IPS-18a (cell line): Measurements from ENCODE around the gene TUBG2.
"Not testable (repeated sequence)": the region's sequence is repeated elsewhere in the genome, so short reads cannot be mapped to it uniquely, and the experiment has no call there.

Experiments
- H3K27ac ChIP-seq: one replicate; pipeline ENCODE4 v1.5.1; 2013; ENCODE audit warnings: low read length
- H3K27me3 ChIP-seq: one replicate; pipeline ENCODE4 v1.6.1; 2013; ENCODE audit warnings: mild to moderate bottlenecking, low read length; ENCODE audit not compliant: control insufficient read depth, insufficient read depth
- H3K36me3 ChIP-seq: one replicate; pipeline ENCODE4 v1.6.1; 2013; ENCODE audit warnings: low read depth, low read length; ENCODE audit not compliant: control insufficient read depth
- H3K4me1 ChIP-seq: one replicate; pipeline ENCODE4 v1.6.1; 2013; ENCODE audit warnings: low read depth, low read length; ENCODE audit not compliant: control insufficient read depth
- H3K4me3 ChIP-seq: one replicate; pipeline ENCODE4 v1.5.1; 2013; ENCODE audit warnings: low read length
- H3K9ac ChIP-seq: one replicate; pipeline ENCODE4 v1.6.1; 2013; ENCODE audit warnings: mild to moderate bottlenecking, low read length, moderate library complexity
- H3K9me3 ChIP-seq: one replicate; pipeline ENCODE4 v1.6.1; 2013; ENCODE audit warnings: low read depth, low read length; ENCODE audit not compliant: control insufficient read depth

TUBG2 gene

DNA sequence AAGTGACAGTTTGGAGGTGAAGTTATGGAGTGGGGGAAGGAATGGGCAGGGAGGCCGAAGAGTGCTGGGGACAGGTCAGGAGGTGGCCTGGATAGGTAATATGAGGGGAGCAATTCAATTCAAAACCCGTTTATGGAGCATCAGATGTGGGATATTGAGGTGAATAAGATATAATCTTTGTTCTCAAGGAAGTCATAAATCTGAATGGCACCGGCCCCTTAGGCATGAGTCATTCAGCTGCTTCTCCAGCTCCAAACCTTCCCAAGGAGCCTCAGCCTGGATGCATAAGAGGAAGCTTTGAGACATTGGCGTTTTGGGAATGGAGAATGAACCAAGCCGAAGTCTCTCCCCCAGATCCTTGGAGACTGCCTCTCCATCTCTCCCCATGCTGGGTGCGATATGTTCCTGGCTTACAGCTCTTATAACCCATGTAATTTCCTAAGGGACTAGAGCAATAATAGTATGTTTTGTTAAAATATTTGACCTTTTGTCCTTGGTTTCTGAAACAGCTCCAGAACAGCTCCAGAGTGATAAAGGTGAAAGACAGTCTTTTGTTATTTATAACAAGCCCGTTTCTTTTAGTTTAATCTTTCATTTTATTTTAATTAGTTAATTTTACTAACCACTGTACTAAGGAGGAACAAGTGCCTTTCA lies 1.7 kb downstream of the TUBG2 start:
- Histone ChIP-seq H3K4me3 (peak overlapping the region; percentile 6), H3K9me3 (no peaks in the 10 kb centered on the region), H3K4me1 (peaks cover 7% of the 10 kb centered on the region), H3K27me3 (no peaks in the 10 kb centered on the region), H3K36me3 (peaks cover 4% of the 10 kb centered on the region), H3K9ac (no peak overlapping the region), H3K27ac (no peak overlapping the region)

DNA sequence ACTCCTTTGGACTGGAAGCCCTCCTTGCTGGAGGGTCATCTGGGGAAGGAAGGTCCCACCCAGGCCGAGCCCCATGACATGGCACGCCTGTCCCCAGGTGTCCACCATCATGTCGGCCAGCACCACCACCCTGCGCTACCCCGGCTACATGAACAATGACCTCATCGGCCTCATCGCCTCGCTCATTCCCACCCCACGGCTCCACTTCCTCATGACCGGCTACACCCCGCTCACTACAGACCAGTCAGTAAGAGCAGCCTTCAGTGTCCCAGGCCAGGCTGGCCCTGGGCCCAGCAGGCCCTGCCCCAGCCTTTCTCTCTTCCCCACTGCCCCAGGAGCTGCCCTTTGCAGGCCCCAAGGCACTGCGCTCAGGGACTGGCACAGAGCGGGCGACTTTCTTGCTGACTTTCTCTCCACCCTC lies 6.5 kb downstream of the TUBG2 start:
- no peak overlapping the region for H3K4me3 ChIP-seq
- no peaks in the 10 kb centered on the region for H3K9me3 ChIP-seq
- H3K27me3 ChIP-seq: peaks cover 15% of the 10 kb centered on the region
- H3K27ac ChIP-seq: no peak overlapping the region
- H3K36me3 ChIP-seq: peaks cover 9% of the 10 kb centered on the region
- H3K4me1 ChIP-seq: peaks cover 7% of the 10 kb centered on the region
- H3K9ac ChIP-seq: no peak overlapping the region

DNA sequence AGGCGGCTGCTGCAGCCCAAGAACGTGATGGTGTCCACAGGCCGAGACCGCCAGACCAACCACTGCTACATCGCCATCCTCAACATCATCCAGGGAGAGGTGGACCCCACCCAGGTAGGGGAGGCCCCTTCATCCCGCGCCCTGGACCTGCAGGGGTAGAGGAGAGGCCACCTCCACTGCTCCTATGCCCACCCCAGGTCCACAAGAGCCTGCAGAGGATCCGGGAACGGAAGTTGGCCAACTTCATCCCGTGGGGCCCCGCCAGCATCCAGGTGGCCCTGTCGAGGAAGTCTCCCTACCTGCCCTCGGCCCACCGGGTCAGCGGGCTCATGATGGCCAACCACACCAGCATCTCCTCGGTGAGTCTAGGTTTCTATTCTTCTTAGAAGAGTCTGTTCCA lies 7.0 kb downstream of the TUBG2 start:
- H3K27me3 ChIP-seq: peaks cover 20% of the 10 kb centered on the region
- not testable (repeated sequence) for H3K36me3 ChIP-seq, H3K4me3 ChIP-seq, H3K9me3 ChIP-seq, H3K27ac ChIP-seq, H3K9ac ChIP-seq, H3K4me1 ChIP-seq

DNA sequence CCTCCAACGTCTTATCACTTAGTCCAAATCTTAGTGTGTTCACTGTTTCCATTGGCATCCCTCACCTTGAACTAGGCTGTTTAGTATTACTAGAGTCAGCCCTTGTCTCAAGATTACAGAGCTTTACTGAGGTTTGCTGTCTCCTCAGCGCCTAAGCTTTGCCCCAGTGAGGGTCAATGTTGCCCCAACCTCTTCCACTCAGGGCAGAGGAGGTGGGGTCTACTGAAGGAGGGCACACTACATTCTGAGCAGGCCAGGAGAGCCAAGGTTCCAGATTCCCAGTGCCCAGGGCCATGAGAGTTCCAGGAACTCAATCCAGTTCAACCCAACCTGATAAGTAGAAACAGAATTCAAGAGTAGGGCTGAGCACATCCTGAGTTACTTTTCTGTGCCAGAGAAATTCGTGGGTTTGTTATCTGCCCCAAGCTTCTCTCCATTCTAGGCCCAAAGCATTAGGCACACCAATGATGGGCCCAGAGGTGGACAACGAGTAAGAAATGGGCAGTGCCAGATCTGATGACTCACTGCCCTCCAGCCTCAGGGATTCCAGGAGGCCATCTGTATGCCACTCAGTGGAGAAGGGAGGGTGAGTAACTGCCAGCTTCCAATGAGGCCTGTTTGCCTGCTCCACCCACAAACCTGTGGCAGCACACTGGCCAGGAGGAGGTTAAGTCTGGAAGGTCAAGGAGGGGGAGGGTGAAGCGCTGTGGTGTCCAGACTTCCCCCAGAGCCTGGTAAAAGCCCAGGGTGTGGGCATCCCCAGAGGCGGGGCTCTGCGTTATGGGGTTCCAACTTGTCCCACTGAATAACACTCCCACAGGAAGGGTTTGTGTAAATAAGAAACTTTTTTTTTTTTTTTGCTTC lies 8.2 kb downstream of the TUBG2 start:
- no peak overlapping the region for H3K4me3 ChIP-seq
- H3K27ac ChIP-seq: no peak overlapping the region
- H3K36me3 ChIP-seq: peaks cover 5% of the 10 kb centered on the region
- H3K4me1 ChIP-seq: peaks cover 16% of the 10 kb centered on the region
- H3K27me3 ChIP-seq: peaks cover 32% of the 10 kb centered on the region
- H3K9me3 ChIP-seq: no peaks in the 10 kb centered on the region
- no peak overlapping the region for H3K9ac ChIP-seq

DNA sequence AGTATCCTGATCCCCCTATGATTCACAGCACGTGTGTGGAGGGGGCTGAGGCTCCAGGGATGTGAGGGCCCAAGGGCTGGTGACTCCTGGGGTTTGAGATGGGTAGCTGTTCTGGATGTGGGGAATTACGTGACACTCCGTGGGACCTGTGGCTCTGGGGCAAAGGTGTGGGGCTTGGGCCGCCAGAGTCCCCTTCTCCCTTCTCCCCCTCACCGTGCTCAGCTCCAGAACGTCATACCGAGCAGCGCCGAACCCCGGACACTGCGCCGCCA lies 10.6 kb downstream of the TUBG2 start:
- Histone ChIP-seq H3K4me1 (peaks cover 24% of the 10 kb centered on the region), H3K9me3 (no peaks in the 10 kb centered on the region), H3K36me3 (peaks cover 5% of the 10 kb centered on the region), H3K27ac (no peak overlapping the region), H3K4me3 (peak overlapping the region; percentile 51), H3K27me3 (peaks cover 56% of the 10 kb centered on the region), H3K9ac (no peak overlapping the region)

DNA sequence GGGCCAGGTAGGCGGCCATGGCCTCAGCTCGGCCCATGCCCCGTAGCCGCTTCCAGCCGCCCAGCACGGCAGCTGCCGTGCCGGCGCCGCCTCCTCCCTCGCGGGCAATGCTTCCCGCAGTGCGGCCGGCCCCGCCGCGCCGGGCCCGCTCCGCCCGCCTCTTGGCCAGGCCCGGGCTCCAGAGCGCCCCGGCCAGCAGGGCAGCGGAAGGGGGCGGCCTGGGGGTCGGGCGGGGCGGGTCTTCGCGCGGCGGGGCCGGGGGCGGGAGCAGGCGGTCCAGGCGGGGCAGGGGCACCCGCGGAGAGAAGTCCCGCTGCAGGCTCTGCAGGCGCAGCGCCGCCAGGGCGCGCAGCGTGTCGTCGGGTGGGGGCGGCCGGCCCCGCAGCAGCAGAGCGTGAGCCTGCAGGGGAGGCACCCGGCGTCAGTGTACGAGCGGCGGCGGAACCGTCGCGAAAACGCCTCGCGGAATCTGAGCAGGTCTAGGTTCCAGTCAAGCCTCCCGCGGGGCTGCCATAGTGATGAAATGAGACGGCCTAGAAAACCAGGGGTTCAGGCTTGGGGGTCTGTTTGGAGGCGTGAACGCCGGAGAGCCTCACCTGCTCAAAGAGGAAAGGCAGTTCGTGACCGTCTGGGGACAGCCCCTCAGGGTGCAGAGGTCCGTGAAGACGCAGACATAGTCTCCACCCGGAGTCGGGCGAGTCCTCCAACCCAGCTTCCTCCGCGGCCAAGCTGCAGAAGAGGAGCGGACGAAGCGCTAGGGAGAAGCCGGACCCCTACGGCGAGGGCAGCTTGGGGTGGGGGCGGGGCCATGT lies 11.1 kb downstream of the TUBG2 start:
- H3K36me3 ChIP-seq: peaks cover 5% of the 10 kb centered on the region
- H3K9ac ChIP-seq: no peak overlapping the region
- no peak overlapping the region for H3K27ac ChIP-seq
- peaks cover 61% of the 10 kb centered on the region for H3K27me3 ChIP-seq
- peaks cover 25% of the 10 kb centered on the region for H3K4me1 ChIP-seq
- no peaks in the 10 kb centered on the region for H3K9me3 ChIP-seq
- peak overlapping the region; percentile 66 for H3K4me3 ChIP-seq

DNA sequence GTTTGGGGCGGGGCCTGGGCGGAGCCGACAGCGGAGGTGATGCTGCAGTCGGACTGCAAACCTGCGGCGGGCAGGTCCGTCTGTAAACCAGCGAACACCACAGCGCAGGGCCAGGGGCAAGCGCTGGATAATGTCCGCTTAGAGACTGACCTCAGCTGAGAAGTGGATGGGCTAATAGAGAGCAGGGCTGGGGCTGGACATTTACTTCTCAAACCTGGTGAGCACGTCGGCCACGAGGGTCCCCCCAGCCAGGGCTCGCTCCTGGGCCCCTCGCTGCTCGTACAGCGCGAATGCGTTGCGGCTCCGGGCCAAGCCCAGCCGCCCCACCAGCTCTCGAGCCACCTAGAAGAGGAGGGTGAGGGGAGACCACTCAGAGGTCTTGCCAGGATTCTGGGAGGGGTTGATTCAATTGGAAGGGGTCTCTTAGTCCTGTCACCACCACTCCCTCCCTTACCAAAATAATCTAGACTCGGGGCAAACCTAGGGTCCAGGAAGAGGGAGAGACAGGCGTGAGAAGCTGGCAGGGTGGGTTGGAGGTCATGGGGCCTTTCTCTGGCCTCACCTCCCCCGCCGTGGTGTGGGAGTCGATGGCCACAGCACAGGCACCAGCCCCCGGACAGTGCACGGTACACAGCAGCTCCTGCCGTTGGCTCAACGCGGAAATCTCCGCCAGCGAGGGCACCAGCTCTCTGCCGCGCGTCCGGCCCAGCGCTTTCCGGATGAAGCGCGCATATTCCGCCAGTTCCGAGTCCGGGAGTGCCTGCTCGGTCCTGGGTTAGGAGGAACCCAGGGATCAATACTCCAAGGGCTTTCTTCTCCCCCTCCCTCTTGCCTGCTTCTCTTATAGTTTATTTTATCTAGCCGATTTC lies 11.9 kb downstream of the TUBG2 start:
- no peak overlapping the region for H3K27ac ChIP-seq
- H3K36me3 ChIP-seq: peaks cover 5% of the 10 kb centered on the region
- H3K27me3 ChIP-seq: peaks cover 69% of the 10 kb centered on the region
- no peaks in the 10 kb centered on the region for H3K9me3 ChIP-seq
- H3K9ac ChIP-seq: no peak overlapping the region
- peak overlapping the region; percentile 66 for H3K4me3 ChIP-seq
- H3K4me1 ChIP-seq: peaks cover 25% of the 10 kb centered on the region

DNA sequence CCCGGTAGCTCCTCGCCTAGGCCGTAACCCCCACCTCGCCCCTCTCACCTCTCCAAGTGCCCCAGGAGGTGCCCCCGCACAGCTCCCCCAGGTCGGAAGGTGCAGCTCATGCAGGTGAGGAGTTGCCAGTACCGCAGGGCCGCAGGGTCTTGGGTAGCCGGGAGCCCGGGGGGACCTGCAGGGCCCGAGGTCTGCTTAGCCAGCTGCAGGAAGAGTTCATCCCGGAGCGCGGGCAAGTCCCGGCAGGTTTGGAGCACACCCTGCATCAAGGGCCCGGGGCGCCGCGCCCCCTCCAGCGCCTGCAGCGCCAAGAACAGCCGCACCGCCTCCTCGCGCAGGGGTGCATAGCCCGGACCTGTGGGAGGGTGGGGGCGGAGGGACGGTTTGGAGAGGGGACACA lies 13.0 kb downstream of the TUBG2 start:
- H3K27ac ChIP-seq: no peak overlapping the region
- peaks cover 25% of the 10 kb centered on the region for H3K4me1 ChIP-seq
- H3K4me3 ChIP-seq: peak overlapping the region; percentile 66
- H3K27me3 ChIP-seq: peaks cover 75% of the 10 kb centered on the region
- H3K36me3 ChIP-seq: no peaks in the 10 kb centered on the region
- no peaks in the 10 kb centered on the region for H3K9me3 ChIP-seq
- no peak overlapping the region for H3K9ac ChIP-seq

DNA sequence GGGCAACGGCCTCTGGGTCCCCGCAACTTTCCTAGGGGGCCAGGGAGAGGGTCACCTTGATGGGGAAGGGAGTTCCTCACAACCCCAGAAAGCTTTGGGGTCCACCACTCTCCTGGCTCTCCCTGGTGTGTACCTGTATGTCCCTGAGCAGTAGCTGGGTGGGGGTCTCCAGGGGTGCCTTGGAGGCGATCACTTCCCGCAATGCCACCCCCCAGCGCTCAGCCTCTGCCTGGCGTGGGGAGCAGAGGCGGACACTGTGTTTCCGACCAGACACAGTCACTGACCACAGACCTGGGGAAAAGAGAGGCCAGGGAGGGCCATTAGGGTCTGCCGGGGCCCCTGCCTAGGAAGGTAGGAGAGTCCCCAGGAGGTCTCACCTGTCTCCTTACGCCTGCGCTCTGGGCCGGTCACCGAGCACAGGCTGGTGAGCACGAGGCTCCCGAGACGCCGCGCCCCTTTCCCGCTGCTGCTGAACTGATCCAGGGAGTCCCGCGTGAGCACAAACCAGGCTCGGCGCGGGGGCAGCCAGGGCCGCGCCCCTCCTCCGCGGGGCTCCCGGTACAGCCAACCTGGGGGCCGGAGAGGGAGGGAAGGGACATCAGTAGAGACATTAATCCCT lies 14.3 kb downstream of the TUBG2 start:
- H3K9ac ChIP-seq: no peak overlapping the region
- no peak overlapping the region for H3K27ac ChIP-seq
- no peaks in the 10 kb centered on the region for H3K9me3 ChIP-seq
- peaks cover 75% of the 10 kb centered on the region for H3K27me3 ChIP-seq
- peaks cover 33% of the 10 kb centered on the region for H3K4me1 ChIP-seq
- no peak overlapping the region for H3K4me3 ChIP-seq
- no peaks in the 10 kb centered on the region for H3K36me3 ChIP-seq

DNA sequence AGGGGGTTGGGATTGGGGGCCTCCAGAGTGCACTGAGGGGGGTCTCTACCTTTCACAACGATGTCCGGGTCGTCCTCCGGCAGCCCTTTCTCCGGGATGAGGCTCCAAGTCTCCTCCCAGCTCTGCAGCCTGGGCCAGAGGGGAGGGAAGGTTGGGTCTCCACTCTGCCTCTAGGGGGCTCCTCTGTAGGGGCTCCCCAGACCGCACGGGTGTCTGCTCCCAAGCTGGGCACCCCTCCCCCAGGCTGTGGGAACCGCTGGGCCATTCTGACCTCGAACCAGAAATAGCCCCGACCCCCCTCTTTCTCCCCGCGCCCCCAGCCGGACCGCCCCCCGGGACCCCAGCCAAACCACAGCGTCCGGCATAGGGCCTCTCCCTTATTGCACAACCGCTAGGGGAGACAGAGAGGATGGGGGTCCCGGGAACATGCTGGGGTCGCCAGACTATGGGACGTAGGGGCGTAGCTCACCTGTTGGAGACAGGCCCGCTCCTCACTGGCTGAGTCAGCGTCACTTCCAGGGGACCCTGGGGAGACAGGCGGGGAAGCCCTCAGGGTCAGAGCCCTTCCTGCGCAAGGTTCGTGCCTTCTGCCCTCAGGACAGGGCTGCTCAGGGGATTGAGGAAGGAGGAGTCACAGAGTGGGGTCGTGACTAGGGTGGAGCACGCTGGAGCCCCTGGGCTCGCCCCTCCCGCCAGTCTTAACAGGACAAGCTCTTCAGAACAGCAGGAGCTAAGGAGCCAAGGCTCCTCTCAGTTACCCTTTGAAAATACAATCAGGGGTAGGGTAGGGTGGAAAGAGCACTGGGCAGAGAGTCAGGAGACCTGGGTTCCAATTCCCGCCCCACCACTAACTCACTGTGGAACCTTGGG lies 15.0 kb downstream of the TUBG2 start:
- Histone ChIP-seq H3K27ac (no peak overlapping the region), H3K4me3 (peak overlapping the region; percentile 88), H3K9me3 (no peaks in the 10 kb centered on the region), H3K27me3 (peaks cover 72% of the 10 kb centered on the region), H3K4me1 (peaks cover 39% of the 10 kb centered on the region), H3K9ac (no peak overlapping the region), H3K36me3 (no peaks in the 10 kb centered on the region)
